Stimulated activated CD4-positive, alpha-beta T cell treated with anti-CD3 and anti-CD28 coated beads, Interleukin-2, amount 100 ng/mL, for 24 hours (primary cell): ENCODE data around the gene PSMD11.

Source experiments
- DNase-seq, 2 donors: peaks; one replicate each; pipeline ENCODE4 v3.0.0-alpha.2; 2020

PSMD11 gene

DNA sequence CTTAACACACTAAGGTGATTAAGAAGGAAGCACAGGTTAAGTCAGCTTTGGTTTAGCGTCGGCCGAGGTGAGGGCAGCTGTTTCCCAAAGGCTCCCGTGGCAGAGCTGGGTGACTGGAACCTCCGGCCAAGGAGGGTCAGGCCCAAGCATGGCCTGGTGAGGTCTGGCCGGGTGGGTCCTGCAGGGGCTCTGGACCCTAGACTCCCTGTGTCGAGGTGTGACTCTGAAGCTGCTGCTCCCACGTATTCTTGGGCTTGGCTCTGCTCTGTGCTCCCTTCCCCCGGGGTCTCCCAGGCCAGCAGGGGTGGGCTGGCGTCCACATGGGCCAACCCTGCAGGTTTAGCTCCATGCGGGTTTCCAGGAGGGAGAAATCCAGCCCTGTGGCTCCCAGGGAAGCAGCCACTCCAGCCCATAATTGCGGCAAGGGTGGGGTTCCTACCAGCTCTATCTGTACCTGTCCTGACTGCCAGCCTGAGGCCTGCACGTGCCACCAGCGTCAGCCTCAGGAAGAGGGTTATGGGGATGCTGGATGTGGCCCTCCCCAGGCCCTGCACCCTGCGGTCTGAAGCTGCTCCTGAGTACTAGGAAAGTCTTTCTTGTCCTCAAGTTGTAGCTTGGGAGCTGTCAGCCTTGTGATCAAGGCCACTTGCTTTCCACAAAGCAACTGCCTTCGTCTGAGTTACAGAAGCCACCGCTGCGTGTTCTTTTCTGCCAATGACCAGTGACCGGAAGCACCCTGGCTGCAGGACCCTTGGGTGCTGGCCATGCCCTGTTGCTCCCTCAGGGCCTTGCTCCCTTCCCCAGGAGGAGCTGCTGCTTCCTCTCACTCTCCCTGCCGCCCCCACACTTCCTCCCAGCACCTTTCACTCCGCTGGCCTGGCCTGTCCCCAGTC is 47.3 kb downstream of the PSMD11 start:
- DNase-seq = peak; percentile 40 to 55

DNA sequence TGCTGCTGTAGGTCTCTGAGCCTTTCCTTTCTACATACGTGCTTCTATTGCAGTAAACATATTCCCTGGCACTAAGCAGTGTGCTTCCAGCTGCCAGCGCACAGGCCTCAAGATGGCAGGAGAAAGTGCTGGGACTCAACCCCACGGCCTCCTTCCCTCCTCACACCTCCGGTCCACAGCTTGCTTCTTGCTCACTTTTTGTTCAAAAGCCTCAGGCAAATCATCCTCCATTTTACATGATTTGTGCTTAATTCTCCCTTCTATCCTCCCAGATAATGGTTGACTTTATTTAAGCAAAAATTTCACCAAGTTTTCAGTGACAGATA is 47.9 kb downstream of the PSMD11 start:
- no peak for DNase-seq

- no peak for DNase-seq
Measured at GRCh38 chr17:32492648-32493289, 48.5 kb downstream of the PSMD11 start.

DNA sequence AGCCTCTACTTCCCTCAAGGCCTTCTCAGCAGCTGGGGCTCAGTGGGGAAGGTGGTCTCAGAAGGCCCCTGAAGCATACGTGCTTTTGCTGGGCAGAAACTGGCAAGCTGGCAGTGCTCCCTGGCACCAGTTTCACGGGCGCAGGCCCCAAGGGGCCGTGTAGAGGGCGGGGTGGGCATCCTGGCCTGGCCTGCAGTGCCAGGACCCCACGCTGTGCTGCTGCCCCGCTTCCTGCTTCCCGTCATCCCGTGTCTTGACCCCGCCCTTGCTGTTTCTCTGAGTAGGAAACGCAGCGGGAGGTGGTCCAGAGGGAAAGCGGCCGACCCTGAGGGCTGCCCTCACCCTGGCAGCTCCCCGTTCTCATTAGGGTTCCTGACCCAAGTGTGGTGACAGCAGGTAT is 49.3 kb downstream of the PSMD11 start:
- no peak for DNase-seq

GRCh38 chr17:32493976-32494513 is 49.7 kb downstream of the PSMD11 start:
- DNase-seq = no peak

DNA sequence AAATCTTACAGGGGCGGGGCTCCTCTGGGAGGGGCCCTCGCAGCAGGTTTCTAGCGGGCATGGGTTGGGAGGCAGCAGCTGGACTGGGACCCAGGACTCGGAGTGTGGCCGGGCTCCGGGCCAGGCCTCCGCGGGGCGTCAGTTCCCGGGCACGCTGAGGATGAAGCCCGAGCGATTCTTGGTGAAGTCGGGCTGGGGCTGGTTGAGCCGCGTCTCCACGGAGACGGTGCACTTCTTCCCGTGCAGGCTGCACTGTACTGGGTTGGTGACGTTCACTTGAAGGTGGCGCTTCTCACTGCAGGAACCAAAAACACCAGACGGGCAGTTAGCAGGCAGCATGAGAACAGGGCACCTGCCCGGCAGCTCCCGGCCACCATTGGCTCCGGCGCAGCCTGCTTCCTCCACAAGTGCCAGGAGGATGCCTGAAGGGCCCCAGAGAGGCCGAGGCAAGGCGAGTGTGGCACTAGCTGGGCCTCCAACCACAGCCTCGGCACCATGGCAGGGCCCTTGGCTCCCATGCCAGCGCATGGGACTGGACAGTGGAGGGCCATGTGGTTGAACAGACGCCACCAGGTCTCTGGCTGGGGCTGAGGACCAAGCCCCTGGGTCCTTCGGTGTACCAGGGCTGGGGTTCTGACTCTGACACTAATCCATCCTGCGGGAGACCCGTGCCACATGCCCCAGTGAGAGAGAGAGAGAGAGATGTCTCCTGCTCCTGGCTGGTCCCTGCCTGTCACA is 50.5 kb downstream of the PSMD11 start:
- no peak for DNase-seq

- no peak for DNase-seq
Measured at GRCh38 chr17:32495359-32496231, 51.3 kb downstream of the PSMD11 start.

GRCh38 chr17:32496395-32497073 is 52.2 kb downstream of the PSMD11 start:
- DNase-seq = no peak

- DNase-seq = no peak
Measured at GRCh38 chr17:32497431-32498205, 53.3 kb downstream of the PSMD11 start.

GRCh38 chr17:32498391-32498790 is 54.1 kb downstream of the PSMD11 start:
- no peak for DNase-seq

GRCh38 chr17:32502013-32502412 is 57.7 kb downstream of the PSMD11 start:
- DNase-seq = no peak

- DNase-seq = no peak
Measured at GRCh38 chr17:32502710-32503109, 58.4 kb downstream of the PSMD11 start.

- no peak for DNase-seq
Measured at GRCh38 chr17:32503251-32504165, 59.2 kb downstream of the PSMD11 start.

DNA sequence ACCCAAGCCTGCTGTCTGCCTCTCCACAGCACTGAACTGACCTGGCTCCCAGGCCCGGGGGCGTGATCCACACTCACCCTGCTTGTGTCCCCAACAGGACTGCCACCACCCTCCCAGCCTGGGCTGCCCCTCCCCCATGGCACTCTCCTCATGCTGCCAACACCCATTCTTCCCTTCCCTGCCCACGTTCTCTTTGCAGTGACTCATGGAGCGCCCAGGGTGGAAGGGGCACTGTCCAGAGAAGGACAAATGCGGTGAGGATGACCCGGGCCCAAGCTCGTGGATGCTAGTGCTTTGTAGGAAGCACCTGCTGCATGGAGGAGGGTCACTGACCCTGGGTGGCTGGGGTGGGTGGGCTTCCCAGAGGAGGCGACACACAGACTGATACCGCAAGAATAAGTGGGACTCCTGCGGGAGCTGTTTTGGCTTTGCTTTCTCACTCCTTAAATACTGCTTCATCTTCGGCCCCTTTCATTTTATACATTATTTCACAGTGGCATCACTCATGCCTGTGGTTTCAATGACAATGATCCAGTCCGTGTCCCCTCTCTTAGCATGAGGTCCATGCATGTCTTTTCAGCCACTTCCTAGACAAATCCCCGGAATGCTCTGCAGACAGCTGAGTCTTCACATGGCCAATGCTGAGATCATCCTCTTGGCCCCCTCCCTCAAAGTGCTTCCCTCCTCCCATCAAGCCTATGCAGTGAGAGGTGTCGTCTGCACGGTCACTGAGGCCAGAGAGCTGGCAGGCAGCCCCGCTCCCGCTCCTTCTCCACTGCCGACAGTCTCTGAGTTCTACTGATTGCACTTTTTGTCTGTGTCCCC is 60.1 kb downstream of the PSMD11 start:
- no peak for DNase-seq

DNA sequence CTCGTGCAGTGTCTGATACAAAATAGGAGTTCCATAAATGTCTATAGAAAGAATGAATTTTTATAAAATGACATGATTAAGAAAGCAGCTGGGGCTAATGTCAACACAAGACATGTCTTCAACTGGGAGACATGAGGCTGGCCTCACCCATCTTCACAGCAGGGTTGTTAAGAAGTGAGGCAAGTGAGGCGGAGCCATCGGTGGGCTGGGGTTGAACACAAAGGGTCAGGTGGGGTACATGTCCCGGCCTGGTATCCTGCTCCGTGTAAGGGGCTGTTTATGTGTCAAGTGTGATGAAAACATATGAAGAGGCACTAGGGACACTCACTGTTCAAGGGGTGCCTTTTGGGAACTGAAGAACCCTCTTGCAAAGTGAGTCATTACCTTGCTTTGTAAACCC is 64.6 kb downstream of the PSMD11 start:
- DNase-seq = no peak

DNA sequence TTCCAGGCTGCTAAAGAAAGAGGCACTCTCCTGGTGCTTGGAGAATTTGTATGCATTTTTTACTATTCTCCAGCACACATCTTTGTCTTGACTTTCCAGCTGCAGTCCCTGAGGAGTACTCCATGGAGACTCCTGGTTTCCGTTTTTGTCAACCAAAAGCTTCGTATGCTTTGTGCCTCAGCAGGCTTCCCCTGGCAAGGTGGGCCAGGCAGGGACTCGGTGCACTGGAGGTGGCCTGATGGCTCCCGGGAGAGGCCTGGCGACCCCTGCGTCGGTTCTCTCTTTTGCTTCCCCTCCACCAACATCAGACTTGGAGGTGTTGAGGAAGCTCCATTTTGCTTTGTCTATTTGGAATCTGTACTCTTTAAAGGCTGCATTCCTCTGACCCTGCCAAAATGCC is 66.2 kb downstream of the PSMD11 start:
- no peak for DNase-seq

DNA sequence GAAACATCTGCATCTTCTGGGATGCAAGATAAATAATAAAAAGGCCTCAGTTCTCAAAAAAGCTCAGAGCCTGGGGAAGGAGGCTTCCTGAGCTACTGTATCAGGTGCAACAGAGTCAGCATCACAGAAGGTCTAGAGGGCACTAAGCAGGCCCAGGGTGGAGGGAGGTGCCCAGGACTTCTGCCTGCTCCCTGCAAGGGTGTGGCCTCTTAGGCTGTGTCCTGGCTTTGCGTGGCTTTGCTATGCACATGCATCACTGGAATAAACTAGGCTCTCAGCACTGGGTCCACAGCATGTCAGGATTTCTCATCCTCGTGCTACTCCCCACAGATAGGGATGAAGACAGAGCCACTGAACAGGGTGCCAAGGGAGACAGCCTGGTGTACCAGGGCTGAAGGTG is 68.0 kb downstream of the PSMD11 start:
- DNase-seq = no peak

GRCh38 chr17:32513579-32513978 is 69.3 kb downstream of the PSMD11 start:
- DNase-seq = no peak

DNA sequence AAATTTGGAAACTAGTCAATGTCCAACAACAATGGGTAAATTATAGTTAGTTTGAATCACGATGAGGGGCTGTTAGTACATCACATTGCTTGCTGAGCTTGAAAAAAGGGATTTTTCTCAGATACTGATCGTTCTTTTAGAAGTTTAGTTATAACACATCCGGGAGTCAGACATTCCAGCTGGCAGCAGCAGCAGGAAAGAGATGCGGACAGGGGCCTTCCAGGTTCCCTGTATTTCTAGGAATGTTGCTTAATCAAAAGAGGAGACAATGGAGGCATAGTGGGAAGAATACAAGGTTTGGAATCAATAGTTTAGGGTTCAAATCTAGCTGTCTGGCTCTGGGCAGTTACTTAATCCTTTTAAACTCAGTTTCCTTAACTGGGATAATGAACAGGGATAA is 70.3 kb downstream of the PSMD11 start:
- DNase-seq = no peak
